GM21717 (cell line): ENCODE data around the gene ADCY5.

Source experiments
- ATAC-seq: cut with Tn5 transposase; IDR thresholded peaks from one replicate; pipeline ENCODE4 v1.9.1; 2021; ENCODE audit warnings: mild to moderate bottlenecking, moderate library complexity; ENCODE audit not compliant: unreplicated experiment

The ADCY5 gene

GRCh38 chr3:123312331-123313265 lies 136.3 kb downstream of the ADCY5 start:
- ATAC-seq: no peak

GRCh38 chr3:123311201-123311600 lies 137.7 kb downstream of the ADCY5 start:
- ATAC-seq: no peak

- no peak for ATAC-seq
Measured at GRCh38 chr3:123310741-123311140, 138.1 kb downstream of the ADCY5 start.

DNA sequence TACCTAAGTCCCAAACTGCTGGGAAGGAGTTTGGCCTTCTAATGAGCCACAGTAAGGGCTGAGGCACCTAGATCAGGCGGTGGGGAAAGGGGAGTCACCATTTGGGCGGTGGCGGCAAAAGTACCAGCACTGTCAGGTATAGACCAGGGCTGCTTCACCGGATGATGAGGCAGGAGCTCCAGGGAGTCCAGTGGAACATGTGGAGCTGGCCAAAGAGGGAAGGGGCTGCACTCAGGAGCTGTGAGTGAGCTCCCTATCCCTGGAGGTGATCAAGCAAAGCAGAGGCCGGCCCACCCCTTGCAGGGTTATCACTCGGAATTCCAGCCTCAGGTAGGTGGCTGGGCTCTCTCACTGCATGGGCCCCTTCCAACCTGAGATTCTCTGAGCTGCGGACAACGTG lies 138.7 kb downstream of the ADCY5 start:
- ATAC-seq: no peak

GRCh38 chr3:123307064-123307463 lies 141.8 kb downstream of the ADCY5 start:
- no peak for ATAC-seq

GRCh38 chr3:123305192-123305591 lies 143.7 kb downstream of the ADCY5 start:
- ATAC-seq: no peak

- no peak for ATAC-seq
Measured at GRCh38 chr3:123303976-123304560, 144.8 kb downstream of the ADCY5 start.

DNA sequence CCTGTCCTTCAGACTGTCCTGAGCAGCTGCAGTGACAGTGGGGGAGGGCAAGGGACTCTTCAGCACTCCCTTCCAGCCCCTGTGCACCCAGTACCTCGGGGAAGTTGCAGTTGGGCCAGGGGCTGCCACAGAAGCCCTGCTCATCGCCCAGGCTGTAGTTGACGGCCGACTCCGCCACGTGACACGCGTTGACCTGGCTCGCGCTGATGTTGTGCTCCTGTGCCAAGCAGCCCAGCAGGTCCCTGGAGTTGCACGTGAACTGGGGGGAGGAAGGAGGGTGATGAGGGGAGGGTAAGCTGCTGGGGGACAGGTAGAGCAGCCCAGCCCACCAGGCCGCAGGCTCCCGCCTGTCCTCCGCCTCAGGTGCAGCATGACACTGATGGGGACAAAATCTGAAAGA lies 145.9 kb downstream of the ADCY5 start:
- ATAC-seq: no peak

- no peak for ATAC-seq
Measured at GRCh38 chr3:123301331-123302184, 147.3 kb downstream of the ADCY5 start.

DNA sequence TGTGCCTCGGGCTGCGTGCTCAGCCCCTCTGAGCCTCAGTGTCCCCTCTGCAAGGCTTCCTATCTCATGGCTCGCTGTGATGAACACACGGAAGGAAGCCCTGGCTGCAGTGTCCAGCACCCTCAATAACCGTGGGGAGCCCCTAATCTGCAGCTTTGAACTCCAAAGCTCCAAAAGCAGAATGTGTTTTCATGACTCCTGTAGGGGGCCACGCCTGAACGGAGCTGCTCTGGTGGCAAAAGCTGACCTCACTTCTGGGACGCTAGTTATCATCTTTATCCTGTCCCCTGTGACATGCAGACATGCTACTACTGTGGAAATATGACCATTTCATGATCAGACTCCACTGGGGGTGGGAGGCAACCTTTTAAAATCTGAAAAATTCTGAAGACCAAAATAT lies 148.3 kb downstream of the ADCY5 start:
- no peak for ATAC-seq

DNA sequence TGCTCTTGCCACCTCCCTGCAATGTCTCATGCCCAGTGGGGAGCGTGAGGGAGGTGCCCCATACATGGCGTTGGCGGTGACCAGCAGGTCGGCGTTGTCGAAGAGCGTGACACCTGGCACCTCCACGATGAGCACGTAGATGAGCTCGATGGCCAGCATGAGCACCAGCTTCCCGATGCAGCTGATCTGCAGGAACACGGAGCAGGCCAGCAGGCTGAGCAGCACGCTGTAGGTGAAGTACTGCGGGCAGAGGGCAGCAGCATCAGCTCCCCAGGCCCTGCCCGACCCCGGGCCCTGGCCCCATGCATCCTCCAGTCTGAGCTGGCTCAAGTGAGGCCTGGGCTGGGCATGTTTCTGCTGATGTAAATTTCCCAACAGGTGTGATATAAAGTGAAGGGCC lies 148.8 kb downstream of the ADCY5 start:
- no peak for ATAC-seq

GRCh38 chr3:123299581-123299980 lies 149.3 kb downstream of the ADCY5 start:
- ATAC-seq: no peak

DNA sequence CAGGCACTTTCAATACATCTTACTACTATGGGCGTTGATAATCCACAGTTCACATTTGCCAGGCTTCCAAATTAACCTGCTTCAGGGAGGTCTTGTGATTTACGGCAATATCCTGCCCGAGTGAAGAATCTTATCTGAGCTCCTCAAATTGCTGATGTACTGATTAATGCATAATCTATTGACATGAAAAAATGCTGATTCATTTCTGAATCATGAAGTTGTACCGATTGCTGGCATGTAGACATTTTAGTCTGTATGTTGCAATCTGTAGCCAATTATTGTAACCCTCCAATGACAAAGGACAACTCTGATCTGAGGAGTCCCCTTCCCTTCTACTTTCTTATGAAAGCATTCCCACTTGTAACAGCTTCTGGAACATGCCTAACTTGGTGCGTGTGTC lies 150.0 kb downstream of the ADCY5 start:
- ATAC-seq: no peak

DNA sequence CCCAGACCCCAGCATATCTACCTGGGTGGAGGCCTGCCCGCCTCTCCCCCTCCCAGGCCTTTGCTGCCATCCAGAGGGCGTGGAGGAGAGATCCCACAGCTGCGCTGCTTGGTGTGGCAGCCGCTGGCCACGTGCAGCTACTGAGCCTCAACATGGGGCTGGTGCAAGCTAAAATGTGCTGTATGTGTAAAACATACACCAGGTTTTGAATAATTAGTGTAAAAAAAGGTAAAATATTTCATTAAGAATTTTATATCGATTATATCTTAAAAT lies 151.3 kb downstream of the ADCY5 start:
- ATAC-seq: no peak

GRCh38 chr3:123296836-123297626 lies 151.9 kb downstream of the ADCY5 start:
- no peak for ATAC-seq

DNA sequence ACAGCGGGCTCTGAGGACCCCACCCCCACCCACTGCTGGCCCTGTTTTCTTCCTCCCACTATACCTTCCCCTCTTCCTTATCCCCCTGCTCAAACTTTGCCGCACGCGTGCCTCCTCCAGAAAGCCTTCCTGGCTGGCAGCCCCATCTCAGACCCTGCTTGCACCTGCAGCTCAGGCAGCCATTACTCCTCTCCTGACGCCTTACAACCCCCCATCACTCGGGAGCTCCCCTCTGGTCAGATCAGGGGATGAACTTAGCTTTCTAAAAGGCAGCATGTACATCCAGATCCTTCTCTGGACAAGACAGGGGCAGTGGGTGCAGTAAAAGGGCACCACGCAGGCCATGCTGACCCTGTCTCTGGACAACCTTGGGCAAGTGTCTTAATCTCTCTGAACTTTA lies 152.6 kb downstream of the ADCY5 start:
- ATAC-seq: no peak

DNA sequence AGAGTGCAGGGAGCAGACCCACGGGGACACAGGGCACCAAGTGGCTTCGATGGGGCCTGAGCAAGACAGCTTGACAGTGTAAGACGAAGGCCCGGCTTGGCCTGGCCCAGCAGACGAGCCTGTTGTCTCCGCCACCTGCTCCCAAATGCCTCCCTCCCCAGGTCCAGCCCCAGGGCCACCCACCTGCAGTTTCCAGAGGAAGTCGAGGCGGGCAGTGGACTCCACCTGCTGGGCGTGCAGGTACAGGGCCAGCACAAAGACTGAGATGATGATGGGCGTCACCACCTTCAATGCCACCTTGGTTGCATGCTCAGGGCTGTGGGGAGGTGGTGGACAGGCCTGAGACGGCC lies 153.0 kb downstream of the ADCY5 start:
- no peak for ATAC-seq

GRCh38 chr3:123295171-123295900 lies 153.6 kb downstream of the ADCY5 start:
- no peak for ATAC-seq

GRCh38 chr3:123294296-123294938 lies 154.5 kb downstream of the ADCY5 start:
- no peak for ATAC-seq
